GM12878 (cell line): Measurements from ENCODE around the gene CRTC3. TPM values are rescaled to one million over a fixed set of nuclear protein-coding genes. Genes with fewer than 3 reads are reported as not detected.

Source experiments
- ATAC-seq: fragments of 200-7000 bp; cut with Tn5 transposase; 3 replicates; pipeline ENCODE4 v1.9.1; 2020; ENCODE audit warnings: mild to moderate bottlenecking, moderate library complexity
- BruUV-seq: library from RNA; stranded (reverse); fragments of 400-500 nt; replicated peaks from 2 replicates; lab custom pipeline; 2021; lab: Mats Ljungman, UMichigan
- CTCF ChIA-PET: fragments of 300-600 bp; sonication (Branson Sonifier 250); formaldehyde crosslinking; extraction: SDS; loops from one replicate; lab custom pipeline; 2021; ENCODE audit warnings: inconsistent platforms; lab: Yijun Ruan, JAX
- POLR2A ChIA-PET: fragments of 350-600 bp; formaldehyde crosslinking; extraction: SDS; loops from one replicate; lab custom pipeline; 2021; ENCODE audit warnings: inconsistent platforms; lab: Charles Lee
- RAD21 ChIA-PET: fragments of 300-600 bp; sonication (Branson Sonifier 250); formaldehyde crosslinking; loops from one replicate; lab custom pipeline; 2023; ENCODE audit warnings: antibody characterized with exemption; ENCODE audit not compliant: unreplicated experiment; lab: Charles Lee
- SMC1A ChIA-PET: fragments of 300-600 bp; sonication (Branson Sonifier 250); formaldehyde crosslinking; loops from one replicate; lab custom pipeline; 2023; ENCODE audit not compliant: unreplicated experiment, uncharacterized antibody; lab: Charles Lee
- DNase-seq: peaks from one replicate; pipeline ENCODE4 v3.0.0-alpha.2; 2011; ENCODE audit warnings: low read depth, low spot score
- FAIRE-seq: peaks from 3 replicates; lab custom pipeline; 2011; peaks lifted over from hg19 to GRCh38; lab: Jason Lieb, UNC
- H2AFZ ChIP-seq: 2 replicates; pipeline ENCODE4 v1.6.0; 2011; ENCODE audit warnings: low read depth, low read length, control low read depth; ENCODE audit not compliant: control insufficient read depth
- H3K27ac ChIP-seq: 2 replicates; pipeline ENCODE4 v1.5.1; 2011; ENCODE audit warnings: control low read depth; ENCODE audit not compliant: control insufficient read depth, insufficient read depth
- H3K27me3 ChIP-seq, 2 experiments: replicated peaks in 1 of 2; 2 replicates each; pipeline versions ENCODE4 v1.6.0 to v1.6.1; 2011; ENCODE audit warnings: low read length in 1 of 2; ENCODE audit not compliant: control insufficient read depth in 2 of 2, insufficient read depth in 2 of 2
- H3K36me3 ChIP-seq, 2 experiments: 2 replicates each; pipeline ENCODE4 v1.5.1; 2011; ENCODE audit warnings: low read length in 1 of 2; ENCODE audit not compliant: control insufficient read depth in 2 of 2, insufficient read depth in 2 of 2
- H3K4me1 ChIP-seq: 2 replicates; pipeline ENCODE4 v1.6.1; 2011; ENCODE audit warnings: mild to moderate bottlenecking, low read length, moderate library complexity, mixed read lengths; ENCODE audit not compliant: control insufficient read depth, insufficient read depth
- H3K4me2 ChIP-seq: 2 replicates; pipeline ENCODE4 v1.6.0; 2011; ENCODE audit warnings: control low read depth; ENCODE audit not compliant: control insufficient read depth, insufficient read depth
- H3K4me3 ChIP-seq: fragments of 200-600 bp; sonication (generic); 2 replicates; pipeline ENCODE4 v1.5.1; 2016
- H3K79me2 ChIP-seq: 2 replicates; pipeline ENCODE4 v1.6.0; 2011; ENCODE audit warnings: low read length; ENCODE audit not compliant: control insufficient read depth, insufficient read depth
- H3K9ac ChIP-seq: 2 replicates; pipeline ENCODE4 v1.8.0; 2011; ENCODE audit warnings: low read length, control low read depth, mixed read lengths; ENCODE audit not compliant: control insufficient read depth, insufficient read depth
- H3K9me3 ChIP-seq: replicated peaks from 3 replicates; pipeline ENCODE4 v1.5.1; 2011; ENCODE audit warnings: mild to moderate bottlenecking, low read length; ENCODE audit not compliant: control insufficient read depth, insufficient read depth
- H4K20me1 ChIP-seq: 2 replicates; pipeline ENCODE4 v1.6.0; 2011; ENCODE audit not compliant: control insufficient read depth, insufficient read depth
- BMI1 ChIP-seq: fragments of 450-650 bp; IDR thresholded peaks from 2 replicates; pipeline ENCODE4 v1.6.1; 2016; ENCODE audit warnings: mild to moderate bottlenecking, moderate library complexity, borderline replicate concordance
- CBX5 ChIP-seq: sonication (generic); IDR thresholded peaks from 2 replicates; pipeline ENCODE4 v1.6.1; 2016; ENCODE audit warnings: low read depth, moderate library complexity, mild to moderate bottlenecking, inconsistent platforms
- CEBPB ChIP-seq, 2 experiments: fragments of 150-350 bp in 1 of 2; IDR thresholded peaks; 2 replicates each; pipeline ENCODE4 v1.6.1; 2012 to 2014; ENCODE audit warnings: low read depth in 2 of 2, low read length in 2 of 2, borderline replicate concordance in 1 of 2, inconsistent platforms in 1 of 2
- EP300 ChIP-seq, 2 experiments: fragments of 150-350 bp in 1 of 2; IDR thresholded peaks; 2 replicates each; pipeline ENCODE4 v1.6.1; 2011 to 2012; ENCODE audit warnings: low read depth in 2 of 2, low read length in 2 of 2, borderline replicate concordance in 1 of 2, improper control_type of control experiment in 1 of 2, inconsistent platforms in 1 of 2; ENCODE audit not compliant: control insufficient read depth in 1 of 2
- FOS ChIP-seq: IDR thresholded peaks from 3 replicates; pipeline ENCODE4 v1.6.1; 2011; ENCODE audit warnings: borderline replicate concordance; ENCODE audit not compliant: insufficient read length; ENCODE audit errors: extremely low read depth
- LARP7 ChIP-seq: fragments of 450-650 bp; IDR thresholded peaks from 2 replicates; pipeline ENCODE4 v1.6.1; 2017; ENCODE audit warnings: mild to moderate bottlenecking
- MAX ChIP-seq: IDR thresholded peaks from 2 replicates; pipeline ENCODE4 v1.6.1; 2012; ENCODE audit warnings: low read depth, low read length, improper control_type of control experiment
- MYC ChIP-seq: IDR thresholded peaks from 2 replicates; pipeline ENCODE4 v1.6.1; 2011; ENCODE audit warnings: mild to moderate bottlenecking, low read length, moderate library complexity, inconsistent platforms; ENCODE audit not compliant: insufficient read depth, insufficient replicate concordance, insufficient read length, severe bottlenecking
- NKRF ChIP-seq: fragments of 450-650 bp; conservative IDR thresholded peaks from 2 replicates; pipeline ENCODE4 v1.6.1; 2017; ENCODE audit warnings: mild to moderate bottlenecking, moderate library complexity
- PAX8 ChIP-seq: fragments of 450-650 bp; IDR thresholded peaks from 2 replicates; pipeline ENCODE4 v1.6.1; 2017; ENCODE audit warnings: mild to moderate bottlenecking, moderate library complexity
- POLR2AphosphoS5 ChIP-seq: IDR thresholded peaks from 2 replicates; pipeline ENCODE4 v1.6.1; 2011; ENCODE audit warnings: mild to moderate bottlenecking, low read length, inconsistent platforms
- RBBP5 ChIP-seq: fragments of 200-600 bp; sonication (generic); conservative IDR thresholded peaks from 2 replicates; pipeline ENCODE4 v1.6.1; 2016
- RELB ChIP-seq: fragments of 450-650 bp; IDR thresholded peaks from 2 replicates; pipeline ENCODE4 v1.6.1; 2017; ENCODE audit warnings: low read depth, mild to moderate bottlenecking, moderate library complexity
- SP1 ChIP-seq: IDR thresholded peaks from one replicate; pipeline ENCODE4 v1.6.1; 2011; ENCODE audit warnings: low read depth, low read length
- STAT1 ChIP-seq: fragments of 450-650 bp; conservative IDR thresholded peaks from 2 replicates; pipeline ENCODE4 v1.6.1; 2014; ENCODE audit warnings: antibody characterized with exemption, mild to moderate bottlenecking
- ZNF217 ChIP-seq: fragments of 450-650 bp; IDR thresholded peaks from 2 replicates; pipeline ENCODE4 v1.6.1; 2017; ENCODE audit warnings: antibody characterized with exemption, mild to moderate bottlenecking
- ZNF384 ChIP-seq: IDR thresholded peaks from 2 replicates; pipeline ENCODE4 v1.6.1; 2012; ENCODE audit warnings: low read depth, mild to moderate bottlenecking, low read length, improper control_type of control experiment, borderline replicate concordance
- WGBS: methylation state at CpG from one replicate; pipeline ENCODE4 v1.1.6; 2016; ENCODE audit warnings: low lambda C conversion rate; ENCODE audit not compliant: insufficient replicate concordance, insufficient coverage; ENCODE audit errors: missing lambda C conversion rate; 5-methylcytosine and 5-hydroxymethylcytosine counted together
- in situ Hi-C: fragments of 300-500 bp; cut with MboI; formaldehyde crosslinking; loops from 9 replicates; pipeline ENCODE4 v1.14.3; 2018; ENCODE audit warnings: mixed read lengths
- intact Hi-C: fragments of 100-400 bp; cut with micrococcal nuclease; formaldehyde crosslinking; loops from one replicate; pipeline ENCODE4 v1.14.2; 2022; ENCODE audit not compliant: unreplicated experiment
- polyA plus RNA-seq, 11 experiments: library from polyadenylated mRNA; depleted of rRNA in 4 of 11; unstranded in 6 of 11; stranded (reverse) in 5 of 11; fragments of >200 nt; fragmentation: Nextera tagmentation in 4 of 11; fragmentation: Illumina TruSeq in 1 of 11; extraction: Ambion mirVana in 4 of 11; extraction: Trizol in 1 of 11; gene quantifications; 1 replicate in 1 of 11; 2 replicates in 10 of 11; pipeline versions ENCODE4 v1.2.1 to v1.2.3, GENCODE V29; 2011 to 2016; ENCODE audit warnings: inconsistent platforms in 2 of 11, missing spikeins in 2 of 11, low read depth in 1 of 11
- total RNA-seq, 4 experiments: library from RNA; depleted of rRNA in 3 of 4; stranded (reverse); fragments of >200 nt in 3 of 4; fragmentation: Illumina TruSeq in 1 of 4; extraction: Trizol in 1 of 4; gene quantifications; 2 replicates each; pipeline versions ENCODE4 v1.2.1 to v1.2.3, GENCODE V29; 2013 to 2021

Gene CRTC3
- total and polyA plus RNA-seq, 10 of the 15 experiments (the other 5 are each of a cell fraction or from before 2014, with no cell fraction given), result 3.5 to 36.9 (median 18.9) TPM

- Histone ChIP-seq H3K9ac (peak overlapping the region; percentile 75), H3K4me2 (peak overlapping the region; percentile 65), H3K4me3 (no peak overlapping the region), H3K36me3 (peaks cover 1 to 4% of the 10 kb centered on the region in 2 experiments; a peak in 1 of 4 replicates), H3K27me3 (no peaks in the 10 kb centered on the region), H3K27ac (peak overlapping the region; percentile 89), H3K79me2 (no peaks in the 10 kb centered on the region), H3K9me3 (no peaks in the 10 kb centered on the region; the same call in 2 of the 3 replicates), H2AFZ (peak overlapping the region; percentile 66), H3K4me1 (peaks cover 14% of the 10 kb centered on the region), H4K20me1 (no peaks in the 10 kb centered on the region)
- in situ Hi-C loops (loop anchor here (5.0 kb wide), 1 partner anchor 239 kb away; no protein-coding TSS in a partner anchor), intact Hi-C loops (no loop called here)
- RAD21 ChIA-PET, result interaction anchor here (0.7 to 3.1 kb wide), 31 partner anchors 8 to 328 kb away, joined by 3 to 57 read pairs (median 6); partner anchors contain the start of genes BLM, HDDC3, MAN2A2 and UNC45A
- CTCF ChIA-PET, result interaction anchor here (0.6 to 3.7 kb wide), 46 partner anchors 9 to 489 kb away, joined by 3 to 112 read pairs (median 4); partner anchors contain the start of genes BLM, FES, FURIN and HDDC3
- 7% methylated on average over 14 of the region's 14 CpGs for WGBS
- POLR2A ChIA-PET, result interaction anchor here (0.6 to 1.8 kb wide), 13 partner anchors 7 to 284 kb away, joined by 3 to 18 read pairs (median 4); partner anchors contain the start of genes BLM and HDDC3
- SMC1A ChIA-PET, result interaction anchor here (0.6 to 3.7 kb wide), 39 partner anchors 8 to 356 kb away, joined by 3 to 49 read pairs (median 5); partner anchors contain the start of genes BLM, FES and HDDC3
- FAIRE-seq, result peak; percentile 93
- BruUV-seq, result TSS peak; percentile 98
- no peak for DNase-seq
- ATAC-seq, result peak; percentile 84
- TF ChIP-seq ZNF384 (no peak), CBX5 (no peak), EP300 (IDR thresholded peaks at IDR 0.05; ENCODE audit: borderline replicate concordance in 1 of 2, control insufficient read depth in 1 of 2, low read depth in 2 of 2, low read length in 2 of 2) (0 out of 4 replicates have a peak, but pooled peaks of 1 of the 2 experiments have one; percentile 20), POLR2AphosphoS5 (no peak), STAT1 (peak; percentile 69; the same call in 1 of the 2 replicates), BMI1 (peak; percentile 93), SP1 (no peak), PAX8 (no peak), FOS (no peak), ZNF217 (no peak; the same call in 1 of the 2 replicates), MAX (no peak), LARP7 (peak; percentile 68; the same call in 1 of the 2 replicates), RELB (0 out of 2 replicates have a peak, but pooled peaks have one; percentile 27), MYC (no peak), CEBPB (IDR thresholded peaks at IDR 0.05; ENCODE audit: borderline replicate concordance in 1 of 2, low read depth in 2 of 2, low read length in 2 of 2) (no peak), NKRF (no peak), RBBP5 (no peak)
Observed at GRCh38 chr15:90648137-90649070, 118.7 kb downstream of the CRTC3 start.
